T-helper 9 cell (primary cell): ENCODE measurements around the gene PNCK.

Source experiments
- DNase-seq: peaks from one replicate; pipeline ENCODE4 v3.0.0-alpha.2; 2020

The PNCK gene

GRCh38 chrX:153626025-153626633 is 47.5 kb downstream of the PNCK start:
- no peak for DNase-seq

GRCh38 chrX:153625271-153626024 is 48.2 kb downstream of the PNCK start:
- DNase-seq: no peak

- DNase-seq: no peak
These were observed 49.2 kb downstream of the PNCK start for GRCh38 chrX:153624196-153625091.

DNA sequence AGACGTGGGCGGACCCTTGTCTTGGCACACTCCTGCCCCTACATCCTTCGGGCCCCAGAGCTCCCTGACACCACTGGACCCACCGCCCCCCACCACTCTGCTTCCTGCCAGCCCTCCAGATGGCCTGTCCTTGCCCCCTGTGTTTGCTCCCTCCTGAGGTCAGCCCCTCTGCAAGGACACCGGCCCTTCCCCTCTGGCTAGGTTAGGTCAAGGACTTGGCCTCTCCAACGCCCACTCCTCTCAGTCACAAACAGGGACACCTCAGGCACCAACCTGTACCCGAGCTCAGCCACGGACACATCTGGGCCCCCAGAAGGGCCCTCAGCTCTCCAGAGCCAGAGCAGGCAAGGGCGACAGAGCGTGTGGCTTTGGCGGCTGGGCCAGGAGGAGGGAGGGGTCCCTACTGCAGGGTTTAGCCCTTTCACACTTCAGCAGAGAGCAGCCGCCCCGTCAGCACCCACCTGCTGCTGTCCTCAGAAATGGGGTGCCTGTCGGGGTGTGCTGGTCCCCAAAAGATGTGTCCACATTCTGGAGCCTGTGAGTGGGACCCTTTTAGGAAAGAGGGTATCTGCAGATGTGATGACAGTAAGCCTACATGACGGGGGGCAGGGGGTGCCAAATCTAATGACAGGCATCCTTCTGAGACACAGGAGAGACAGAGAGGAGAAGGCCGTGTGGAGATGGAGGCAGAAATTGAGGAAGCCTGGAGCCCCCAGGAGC is 50.1 kb downstream of the PNCK start:
- DNase-seq: no peak

DNA sequence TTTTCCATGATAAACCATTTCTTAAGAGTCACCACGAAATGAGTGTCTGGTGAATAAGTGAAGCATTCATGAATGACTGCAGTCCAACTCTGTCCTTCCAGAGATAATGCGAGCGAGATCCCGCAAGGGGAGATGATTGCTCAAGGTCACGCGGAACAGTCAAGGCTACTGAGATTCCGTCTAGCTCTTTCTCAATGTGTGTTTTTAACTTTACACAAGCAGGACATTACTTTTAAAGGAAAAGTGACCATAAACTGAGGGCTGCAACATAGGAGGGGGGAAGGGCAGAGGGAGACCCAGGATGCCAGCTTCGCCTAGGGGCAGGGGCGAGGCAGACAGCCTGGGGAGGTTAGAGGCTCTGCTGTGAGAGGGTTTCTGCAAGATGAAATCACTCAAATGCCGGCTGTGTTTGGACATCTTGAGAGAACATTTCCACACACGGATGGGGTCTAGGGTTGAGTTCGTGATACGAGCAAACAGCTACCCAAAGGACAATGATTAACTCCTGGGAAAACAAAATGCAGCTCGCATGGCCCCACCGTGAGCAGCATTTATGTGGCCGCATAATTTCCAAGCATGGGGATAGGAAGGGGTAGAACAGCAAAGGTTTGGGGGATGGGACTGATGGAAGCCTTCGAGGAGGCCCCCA is 50.8 kb downstream of the PNCK start:
- no peak for DNase-seq

DNA sequence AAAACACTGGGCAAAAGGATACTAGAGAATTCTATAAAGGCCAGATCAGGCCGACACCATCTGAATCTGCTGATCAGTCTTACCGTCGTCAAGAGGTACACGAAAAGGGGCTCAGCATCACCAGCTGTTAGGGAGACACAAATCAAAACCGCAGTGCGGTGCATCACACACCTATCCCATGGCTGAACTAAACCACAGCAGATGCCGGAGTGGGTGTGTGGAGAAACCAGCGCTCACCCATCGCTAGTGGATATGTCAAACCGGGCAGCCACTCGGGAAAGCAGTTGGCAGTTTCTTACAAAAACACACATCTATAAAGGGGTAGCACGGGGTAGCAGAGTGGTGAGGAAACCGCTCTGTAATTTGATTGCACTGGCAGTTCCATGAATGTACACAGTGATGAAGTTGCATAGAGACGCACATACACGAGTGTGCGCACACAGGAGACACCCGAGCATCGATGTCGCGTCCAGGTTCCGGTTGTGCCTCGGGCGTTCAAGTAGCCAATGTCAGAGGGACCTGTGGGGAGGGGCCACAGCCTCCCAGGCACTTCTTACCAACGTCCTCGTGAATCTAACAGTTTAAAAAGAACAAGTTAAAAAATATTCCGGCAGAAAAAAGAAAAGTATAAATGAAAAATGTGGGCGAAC is 51.5 kb downstream of the PNCK start:
- no peak for DNase-seq

GRCh38 chrX:153620576-153620975 is 53.0 kb downstream of the PNCK start:
- no peak for DNase-seq
